Measurements from ENCODE around the gene USP33.
"Not testable (repeated sequence)": the region's sequence is repeated elsewhere in the genome, so short reads cannot be mapped to it uniquely, and the experiment has no call there.

USP33 gene

DNA sequence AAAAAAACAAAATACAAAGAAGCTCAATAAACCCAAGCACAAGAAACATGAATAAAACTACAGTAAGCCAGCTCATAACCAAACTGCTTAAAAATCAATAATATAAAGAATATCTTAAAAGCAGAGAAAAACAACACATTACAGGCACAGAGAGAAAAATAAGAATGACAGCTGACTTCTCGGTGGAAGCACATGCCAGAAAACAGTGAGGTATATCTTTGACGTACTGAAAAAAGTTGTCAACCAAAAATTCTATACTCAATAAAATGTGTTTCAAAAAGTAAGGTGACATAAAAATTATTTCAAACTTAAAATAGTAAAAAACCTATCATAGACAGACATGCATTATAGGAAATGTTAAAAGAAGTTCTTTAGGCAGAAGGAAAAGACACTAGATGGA is 110.5 kb downstream of the USP33 start:
- H3K4me1 ChIP-seq = no peaks in the 10 kb centered on the region
- in situ Hi-C loops (cut with MboI; ENCODE audit: low sequenced_read_pairs) = no loop called here
- H3K4me3 ChIP-seq = no peak overlapping the region
- peaks cover 2% of the 10 kb centered on the region; the same call in 1 of the 2 replicates for H3K9me3 ChIP-seq
- no peak for DNase-seq (ENCODE audit: low spot score in 2 of 2)
- H3K36me3 ChIP-seq (replicated peaks) = no peaks in the 10 kb centered on the region; the same call in 1 of the 2 replicates
- no peaks in the 10 kb centered on the region for H3K27me3 ChIP-seq (ENCODE audit: low read depth)

DNA sequence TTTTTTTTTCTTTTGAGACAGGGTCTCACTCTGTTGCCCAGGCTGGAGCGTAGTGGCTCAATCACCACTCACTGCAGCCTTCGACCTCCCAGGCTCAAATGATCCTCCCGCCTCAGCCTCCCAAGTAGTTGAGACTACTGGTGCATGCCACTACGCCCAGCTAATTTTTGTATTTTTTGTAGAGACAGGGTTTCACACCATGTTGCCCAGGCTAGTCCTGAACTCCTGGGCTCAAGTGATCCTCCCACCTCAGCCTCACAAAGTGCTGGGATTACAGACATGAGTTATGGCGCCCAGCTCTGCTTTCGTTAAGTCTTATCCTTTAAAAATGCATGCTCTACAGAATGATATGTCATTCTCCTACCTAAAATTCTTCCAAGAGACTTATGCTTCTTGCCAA is 113.4 kb downstream of the USP33 start:
- H3K9me3 ChIP-seq; in situ Hi-C loops (cut with MboI; ENCODE audit: low sequenced_read_pairs); H3K36me3 ChIP-seq (replicated peaks); H3K27me3 ChIP-seq (ENCODE audit: low read depth); DNase-seq (ENCODE audit: low spot score in 2 of 2); H3K4me3 ChIP-seq: not testable (repeated sequence)
- H3K4me1 ChIP-seq = peaks cover 11% of the 10 kb centered on the region
